ENCODE data around the gene AGO1.
"Not testable (repeated sequence)": the region's sequence is repeated elsewhere in the genome, so short reads cannot be mapped to it uniquely, and the experiment has no call there.

Gene AGO1

DNA sequence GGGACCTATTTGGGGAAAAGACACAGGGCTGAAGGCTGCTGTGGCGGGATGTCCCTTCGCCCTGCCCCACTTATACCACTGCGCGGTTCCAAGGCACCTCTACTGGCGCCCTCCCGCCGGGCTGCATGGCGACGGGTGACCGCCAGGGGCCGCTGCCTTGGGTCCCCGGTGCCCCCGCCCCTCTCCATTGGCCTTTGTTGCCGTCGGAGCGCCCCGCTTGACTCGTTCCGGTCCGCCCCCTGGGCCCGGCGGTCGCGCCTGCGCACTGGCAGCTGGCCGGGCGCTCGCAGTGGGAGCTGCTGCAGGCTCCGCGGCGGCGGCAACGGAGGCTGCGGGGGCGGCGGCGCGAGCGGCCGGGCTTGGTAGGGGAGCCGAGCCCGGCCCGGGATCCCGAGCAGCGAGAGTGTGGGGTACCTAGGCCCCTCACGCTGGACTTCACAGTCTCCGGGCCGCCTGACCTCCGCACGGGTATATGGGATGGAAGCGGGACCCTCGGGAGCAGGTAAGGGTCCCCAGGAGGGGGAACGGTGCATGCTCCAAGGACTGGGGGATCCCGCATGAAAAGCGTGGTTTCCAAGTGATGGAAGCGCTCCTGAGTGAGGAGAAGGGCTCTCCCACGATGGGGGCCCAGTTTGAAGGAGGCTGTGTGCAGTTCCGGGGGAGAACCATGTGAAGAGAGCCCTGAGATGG, at the start of gene AGO1:
AGO1 (plus strand) TSS at position 265 of the 690 bp plus-strand sequence; CDS start at position 478, 213 bp downstream.
- peak; percentile 95 for DNase-seq

DNA sequence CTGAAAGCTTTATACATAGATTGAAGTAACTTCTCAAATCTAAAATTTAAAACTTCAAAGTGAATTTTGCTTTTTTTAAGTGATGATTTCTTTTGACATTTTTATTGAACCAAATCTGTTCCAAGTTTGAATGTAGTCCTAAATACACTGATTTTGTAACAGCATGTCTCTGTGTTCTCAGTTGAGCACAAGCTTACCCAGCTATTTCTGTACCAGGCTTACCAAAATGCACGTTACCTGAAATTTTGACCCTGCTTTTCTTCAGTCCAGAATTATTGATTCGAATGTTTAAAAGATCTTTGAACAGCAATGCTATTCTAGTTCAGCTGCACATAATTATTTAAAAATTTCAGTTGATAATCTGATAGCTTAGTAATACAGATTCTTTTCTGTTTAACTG, 49.6 kb upstream of the AGO1 start:
- DNase-seq, result no peak

GRCh38 chr1:35834218-35834617, 48.8 kb upstream of the AGO1 start:
- no peak for DNase-seq

DNA sequence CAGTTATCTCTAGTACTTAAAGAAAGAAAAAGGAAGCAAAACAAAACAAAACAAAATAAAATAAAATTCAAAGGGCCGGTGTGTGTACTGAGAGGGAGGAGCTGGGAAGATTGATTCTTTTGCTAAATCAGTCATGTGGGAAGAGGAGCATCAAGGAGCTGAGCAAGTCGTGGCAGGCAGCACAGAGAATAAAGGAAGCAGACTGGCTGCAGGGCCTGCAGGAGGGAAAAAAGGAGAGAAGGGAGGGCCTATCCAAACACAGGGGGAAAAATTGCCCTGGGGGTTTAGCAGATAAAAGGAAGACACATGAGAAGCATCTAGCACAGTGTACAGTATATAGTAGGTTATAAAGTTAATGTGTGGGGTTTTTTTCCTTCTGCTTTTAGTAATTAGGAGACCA, 47.6 kb upstream of the AGO1 start:
- DNase-seq, result no peak

DNA sequence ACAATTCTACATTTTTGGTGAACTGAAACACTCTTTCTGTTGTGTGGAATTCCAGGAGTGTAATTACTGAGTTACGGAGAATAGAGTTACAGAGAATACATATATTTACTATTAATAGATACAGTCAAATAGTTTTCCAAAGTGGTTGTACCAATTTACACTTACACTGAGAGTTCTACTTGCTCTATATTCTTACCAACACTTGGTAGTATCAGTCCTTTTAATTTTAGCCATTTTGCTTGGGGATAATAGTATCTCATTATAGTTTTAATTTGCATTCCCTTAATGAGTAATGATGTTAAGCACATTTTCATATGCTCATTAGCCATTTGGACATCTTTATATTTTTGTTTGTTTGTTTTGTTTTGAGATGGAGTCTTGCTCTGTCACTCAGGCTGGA, 46.3 kb upstream of the AGO1 start:
- DNase-seq, result no peak

GRCh38 chr1:35838693-35839245, 44.2 kb upstream of the AGO1 start:
- DNase-seq, result no peak

GRCh38 chr1:35844826-35845225, 38.2 kb upstream of the AGO1 start:
- DNase-seq, result no peak

- no peak for DNase-seq
Observed at GRCh38 chr1:35845766-35846165, 37.2 kb upstream of the AGO1 start.

DNA sequence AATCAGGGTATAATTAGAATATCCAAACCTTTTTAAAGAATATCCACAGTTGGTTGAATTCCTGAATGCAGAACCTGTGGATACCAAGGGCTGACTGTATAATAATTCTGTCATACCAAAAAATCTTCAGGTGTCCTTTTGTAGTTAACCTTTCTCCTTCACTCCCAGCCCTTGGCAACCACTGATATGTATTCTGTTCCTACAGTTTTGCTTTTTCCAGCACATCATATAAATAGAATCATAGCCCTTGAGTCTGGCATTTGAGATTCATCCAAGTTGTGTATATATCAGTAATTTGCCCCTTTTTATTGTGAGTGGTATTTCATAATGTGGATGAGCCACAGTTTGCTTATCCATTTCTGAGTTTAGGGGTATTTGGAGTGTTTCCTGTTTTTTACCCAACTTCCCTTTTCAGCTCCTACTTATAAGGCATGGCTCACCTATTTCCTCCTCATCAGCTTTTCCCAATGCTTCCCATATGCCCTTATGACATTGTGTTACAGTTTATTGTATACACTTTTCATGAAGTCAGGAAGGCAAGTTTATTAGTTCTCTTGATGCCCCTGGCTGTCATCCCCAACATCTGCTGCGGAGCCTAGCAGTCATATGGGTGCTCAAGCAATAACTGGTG, 35.0 kb upstream of the AGO1 start:
- no peak for DNase-seq

- DNase-seq, result no peak
Observed at GRCh38 chr1:35850051-35850450, 33.0 kb upstream of the AGO1 start.

- DNase-seq, result no peak
Observed at GRCh38 chr1:35850716-35851115, 32.3 kb upstream of the AGO1 start.

DNA sequence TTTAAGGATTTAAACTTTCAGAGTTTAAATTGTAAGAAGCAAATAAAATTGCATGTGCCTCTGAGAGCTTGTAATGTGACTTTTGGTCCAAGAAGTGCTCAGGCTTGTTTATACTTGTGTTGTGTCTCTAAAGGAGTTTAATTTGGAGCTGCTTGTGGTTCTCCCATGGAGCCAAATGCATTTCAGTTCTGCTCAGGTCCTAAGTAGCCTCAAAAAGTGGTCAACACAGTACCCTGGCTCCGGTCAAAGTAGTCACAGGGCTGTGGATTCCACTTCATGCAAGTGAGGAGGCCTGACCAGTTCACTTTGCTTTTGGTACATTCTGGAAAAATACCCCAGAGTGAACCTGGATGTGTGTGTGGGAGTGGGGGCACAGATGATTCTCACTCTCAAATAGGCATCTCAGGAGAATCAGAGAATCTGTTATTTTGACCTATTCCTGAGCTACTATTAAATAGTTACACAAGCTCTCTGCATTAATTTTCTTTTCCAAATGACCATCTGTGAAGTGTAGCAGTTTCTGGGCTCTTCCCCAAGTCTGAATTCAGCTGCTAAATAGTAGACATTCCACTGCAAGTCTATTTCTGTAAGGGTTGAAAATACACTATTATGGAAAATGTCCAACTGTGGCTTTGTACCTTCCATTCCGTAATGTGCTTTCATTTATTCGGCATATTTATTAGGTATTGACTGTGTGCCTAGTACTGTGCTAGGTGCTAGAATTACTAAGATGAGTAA, 31.7 kb upstream of the AGO1 start:
- DNase-seq, result no peak

DNA sequence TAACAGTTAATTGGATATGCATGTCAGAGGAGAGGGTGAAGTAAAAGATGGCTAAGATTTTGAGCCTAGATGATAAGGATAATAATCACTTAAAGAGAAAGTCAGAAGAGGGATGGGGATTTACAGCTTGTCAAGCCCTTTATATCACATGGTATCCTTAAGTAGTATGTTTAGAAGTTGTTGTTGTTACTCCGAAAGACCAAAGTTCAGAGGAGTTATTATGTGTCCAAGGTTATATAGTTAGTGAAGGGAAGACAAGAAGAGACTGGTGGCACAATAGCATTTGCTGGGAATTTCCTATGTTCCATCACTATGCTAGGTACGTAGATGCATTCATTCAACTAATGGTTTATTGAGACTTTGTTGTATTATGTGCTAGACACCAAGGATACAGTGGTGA, 30.8 kb upstream of the AGO1 start:
- DNase-seq, result no peak

DNA sequence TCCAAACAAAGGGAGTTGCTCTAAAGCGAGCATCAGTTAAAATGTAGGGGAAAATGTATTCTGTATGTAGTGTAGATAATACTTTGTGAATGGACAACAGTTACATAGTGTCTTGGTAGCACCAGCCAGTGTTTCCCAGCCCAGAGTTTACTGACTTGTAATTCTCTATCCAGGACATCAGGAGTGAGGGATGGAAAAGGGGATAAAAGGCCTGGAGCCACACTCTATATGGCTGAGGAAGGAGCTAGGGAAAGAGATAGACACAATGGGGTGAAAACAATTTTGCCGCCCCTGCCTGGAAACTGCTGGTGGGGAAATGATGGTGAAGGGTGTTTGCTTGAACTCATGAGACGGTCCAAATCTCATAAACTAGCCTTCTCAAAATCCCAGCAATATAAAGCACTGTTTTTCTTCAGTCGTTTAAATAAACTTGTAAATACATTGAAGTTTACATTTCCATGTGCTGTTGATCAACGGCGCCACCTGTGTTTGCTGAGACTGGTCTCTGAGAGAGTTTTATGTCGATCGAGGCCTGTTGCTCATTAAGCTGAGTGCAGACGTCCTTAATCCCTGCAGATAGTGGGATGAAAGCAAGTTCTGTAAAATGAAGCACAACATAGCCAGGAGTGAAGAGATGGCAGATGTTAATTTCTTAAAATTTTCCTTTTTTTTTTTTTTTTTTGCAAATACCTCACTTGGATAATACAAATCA, 27.9 kb upstream of the AGO1 start:
- DNase-seq, result no peak

DNA sequence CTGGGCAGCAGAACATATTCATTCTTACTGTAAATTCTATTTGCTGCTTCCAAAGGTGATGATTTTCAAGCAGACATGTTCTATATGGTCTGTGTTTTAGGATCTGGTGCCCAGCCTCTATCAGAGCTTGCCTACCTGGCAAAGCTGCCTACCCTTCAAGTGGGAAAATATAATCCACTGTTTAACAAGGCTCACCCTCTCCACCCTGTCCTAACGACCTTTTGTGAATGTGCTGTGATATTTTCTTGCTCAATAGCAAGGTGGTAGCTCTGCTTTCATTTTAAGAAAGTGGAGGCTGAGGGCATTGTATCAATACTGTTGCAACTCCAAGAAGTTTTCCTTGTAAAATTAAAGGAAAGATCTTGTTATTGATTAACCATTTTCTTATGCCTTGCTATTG, 26.0 kb upstream of the AGO1 start:
- no peak for DNase-seq

DNA sequence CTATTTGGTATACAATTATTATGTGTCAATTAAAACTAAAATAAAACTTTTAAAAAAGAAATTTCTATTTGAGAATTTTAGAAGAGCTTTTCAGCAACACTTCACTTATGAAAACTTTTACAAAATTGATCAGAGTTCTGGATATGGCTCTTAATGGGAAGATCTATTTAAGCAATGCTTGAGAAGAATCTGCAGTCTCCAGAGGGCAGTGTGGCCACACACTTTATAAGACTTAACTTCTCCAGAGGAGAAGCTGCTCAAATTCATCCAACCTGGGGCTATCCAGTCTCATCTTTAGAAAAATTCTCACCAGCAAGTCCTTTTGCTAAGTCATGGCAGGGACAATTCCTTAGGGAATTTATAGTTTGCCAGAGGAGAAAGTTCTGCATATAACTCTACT, 25.2 kb upstream of the AGO1 start:
- DNase-seq, result no peak

DNA sequence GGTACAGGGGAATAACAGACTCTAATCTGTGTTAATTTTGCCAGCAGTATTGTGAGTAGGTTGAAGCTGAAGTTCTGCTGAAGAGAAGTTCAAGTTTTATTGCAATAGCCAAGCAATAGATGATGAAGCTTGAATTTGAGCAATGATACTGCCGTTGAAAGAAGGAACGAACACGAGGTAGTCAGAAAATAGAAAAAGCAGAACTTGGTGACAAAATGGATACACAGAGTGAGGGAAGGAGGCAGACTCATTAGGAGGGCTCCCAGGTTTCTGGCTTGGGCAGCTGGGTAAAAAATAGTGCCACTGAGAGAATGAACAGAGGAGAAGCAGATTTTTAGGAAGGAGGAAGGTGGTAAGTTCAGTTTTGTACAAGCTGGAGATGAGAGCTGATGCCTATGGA, 22.3 kb upstream of the AGO1 start:
- no peak for DNase-seq

DNA sequence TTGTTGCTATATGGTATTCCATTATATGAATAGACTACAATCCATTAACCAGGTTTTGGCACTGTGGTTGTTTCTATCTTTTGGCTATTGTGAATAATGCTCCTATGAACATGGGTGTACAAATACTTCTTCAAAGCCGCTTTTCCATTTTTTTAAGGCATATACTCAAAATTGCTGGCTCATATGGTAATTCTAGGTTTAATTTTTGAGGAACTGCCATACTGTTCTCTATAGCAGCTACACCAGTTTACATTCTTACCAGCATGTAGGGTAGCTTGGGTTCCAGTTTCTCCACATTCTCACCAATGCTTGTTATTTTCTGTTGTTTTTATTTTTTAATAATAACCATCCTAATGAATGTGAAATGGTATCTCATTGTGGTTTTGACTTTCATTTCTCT, 19.9 kb upstream of the AGO1 start:
- DNase-seq, result no peak

DNA sequence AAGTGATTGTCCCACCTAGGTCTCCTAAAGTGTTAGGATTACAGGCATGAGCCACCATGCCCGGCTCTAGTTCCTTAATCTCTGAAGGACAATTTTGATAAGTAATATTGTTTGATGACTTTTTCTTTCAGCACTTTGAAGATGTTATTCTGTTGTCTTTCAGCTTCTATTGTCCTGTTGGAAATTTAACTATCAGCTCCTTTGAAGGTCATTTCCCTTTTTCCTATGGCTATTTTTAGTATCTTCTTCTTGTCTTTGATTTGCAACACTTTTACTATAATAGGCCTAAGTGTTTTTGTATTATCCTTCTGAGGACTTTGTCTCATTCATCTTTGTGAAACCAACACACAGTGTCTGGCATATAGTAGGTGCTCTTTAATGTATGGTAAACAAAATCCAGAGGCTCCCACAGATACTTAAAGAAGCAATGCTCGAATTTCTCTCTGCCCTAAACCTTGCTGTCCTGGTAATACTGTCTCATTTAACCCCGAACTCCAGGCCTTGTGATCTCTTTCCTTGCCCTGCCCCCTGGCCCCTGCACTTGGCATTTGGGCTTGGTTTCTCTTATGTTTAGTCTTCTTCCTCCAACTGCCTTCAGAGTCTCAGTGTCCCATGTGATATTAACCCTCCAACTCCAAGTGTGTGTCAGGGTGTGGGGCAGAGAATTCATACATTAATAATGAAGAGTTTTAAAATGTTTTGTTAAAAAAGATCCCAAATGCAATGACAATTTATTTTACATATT, 19.0 kb upstream of the AGO1 start:
- no peak for DNase-seq

DNA sequence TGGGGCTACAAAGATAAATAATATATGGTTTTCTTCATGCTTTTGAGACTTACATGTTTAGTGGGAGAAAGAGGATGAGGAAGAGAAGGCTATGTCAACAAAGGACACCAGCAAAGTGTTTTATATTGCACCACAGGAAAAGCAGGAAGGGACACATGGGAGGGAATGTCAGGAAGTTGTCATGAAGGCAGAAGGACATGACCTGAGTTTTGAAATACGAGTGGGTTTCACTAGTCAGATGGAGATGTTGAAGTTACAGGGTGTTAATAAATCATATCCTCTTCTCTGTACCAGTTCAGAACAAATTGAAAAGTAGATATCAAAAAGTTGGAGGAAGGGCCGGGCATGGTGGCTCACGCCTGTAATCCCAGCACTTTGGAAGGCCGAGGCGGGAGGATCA, 18.2 kb upstream of the AGO1 start:
- DNase-seq, result no peak

- no peak for DNase-seq
Observed at GRCh38 chr1:35866991-35867390, 16.0 kb upstream of the AGO1 start.

DNA sequence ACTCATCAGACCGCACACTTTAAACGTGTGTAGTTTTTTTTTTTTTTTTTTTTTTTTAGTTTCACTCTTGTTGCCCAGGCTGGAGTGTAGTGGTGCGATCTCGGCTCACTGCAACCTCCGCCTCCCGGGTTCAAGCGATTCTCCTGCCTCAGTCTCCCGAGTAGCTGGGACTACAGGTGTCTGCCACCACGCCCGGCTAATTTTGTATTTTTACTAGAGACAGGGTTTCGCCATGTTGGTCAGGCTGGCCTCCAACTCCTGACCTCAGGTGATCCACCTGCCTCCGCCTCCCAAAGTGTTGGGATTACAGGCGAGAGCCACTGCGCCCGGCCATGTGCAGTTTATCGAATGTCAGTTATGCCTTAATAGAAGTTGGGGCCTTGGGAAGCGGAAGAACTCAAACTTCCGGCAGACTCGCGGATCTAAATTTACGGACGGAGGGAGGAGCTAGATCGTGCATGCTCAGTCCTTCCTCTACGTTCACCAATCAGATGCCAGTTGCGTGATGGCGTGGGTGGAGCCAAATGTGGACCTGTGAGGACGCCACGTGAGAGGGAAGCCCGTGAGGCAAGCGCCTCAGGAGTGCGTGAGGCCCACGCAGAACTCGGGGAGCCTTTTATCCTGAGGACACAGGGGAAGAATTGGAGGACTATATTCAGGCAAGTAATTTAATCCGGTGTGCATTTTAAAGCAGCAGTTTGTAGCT, 13.6 kb upstream of the AGO1 start:
- not testable (repeated sequence) for DNase-seq

Measured in activated T-cell treated with anti-CD3 and anti-CD28 coated beads for 4 hours (primary cell).